Right lobe of liver (tissue), 4 donors: ENCODE data around the gene P2RX7.

Source experiments
- CTCF ChIP-seq, 4 donors: fragments of 200-600 bp in 3 of 4; fragments of 450-650 bp in 1 of 4; IDR thresholded peaks; one replicate each; pipeline versions ENCODE4 v1.5.1 to v1.8.0; 2016 to 2022; ENCODE audit warnings: antibody characterized with exemption in 4 of 4, mild to moderate bottlenecking in 2 of 4
- POLR2A ChIP-seq: fragments of 450-650 bp; IDR thresholded peaks from one replicate; pipeline ENCODE4 v1.6.1; 2017; ENCODE audit warnings: antibody characterized with exemption, mild to moderate bottlenecking
- donor health status: DM: no; HTN: no; CAD: no.
- donor health status: DM: no; HTN: no; CAD: no.
- donor health status: DM: no; HTN: yes; CAD: no.

- TF ChIP-seq CTCF (IDR thresholded peaks at IDR 0.05) (no peak), POLR2A (no peak)
Measured at GRCh38 chr12:121190523-121191031, 57.9 kb downstream of the P2RX7 start.
